Measurements from ENCODE around the gene FIS1.
"Not testable (repeated sequence)": the region's sequence is repeated elsewhere in the genome, so short reads cannot be mapped to it uniquely, and the experiment has no call there.

FIS1 gene

DNA sequence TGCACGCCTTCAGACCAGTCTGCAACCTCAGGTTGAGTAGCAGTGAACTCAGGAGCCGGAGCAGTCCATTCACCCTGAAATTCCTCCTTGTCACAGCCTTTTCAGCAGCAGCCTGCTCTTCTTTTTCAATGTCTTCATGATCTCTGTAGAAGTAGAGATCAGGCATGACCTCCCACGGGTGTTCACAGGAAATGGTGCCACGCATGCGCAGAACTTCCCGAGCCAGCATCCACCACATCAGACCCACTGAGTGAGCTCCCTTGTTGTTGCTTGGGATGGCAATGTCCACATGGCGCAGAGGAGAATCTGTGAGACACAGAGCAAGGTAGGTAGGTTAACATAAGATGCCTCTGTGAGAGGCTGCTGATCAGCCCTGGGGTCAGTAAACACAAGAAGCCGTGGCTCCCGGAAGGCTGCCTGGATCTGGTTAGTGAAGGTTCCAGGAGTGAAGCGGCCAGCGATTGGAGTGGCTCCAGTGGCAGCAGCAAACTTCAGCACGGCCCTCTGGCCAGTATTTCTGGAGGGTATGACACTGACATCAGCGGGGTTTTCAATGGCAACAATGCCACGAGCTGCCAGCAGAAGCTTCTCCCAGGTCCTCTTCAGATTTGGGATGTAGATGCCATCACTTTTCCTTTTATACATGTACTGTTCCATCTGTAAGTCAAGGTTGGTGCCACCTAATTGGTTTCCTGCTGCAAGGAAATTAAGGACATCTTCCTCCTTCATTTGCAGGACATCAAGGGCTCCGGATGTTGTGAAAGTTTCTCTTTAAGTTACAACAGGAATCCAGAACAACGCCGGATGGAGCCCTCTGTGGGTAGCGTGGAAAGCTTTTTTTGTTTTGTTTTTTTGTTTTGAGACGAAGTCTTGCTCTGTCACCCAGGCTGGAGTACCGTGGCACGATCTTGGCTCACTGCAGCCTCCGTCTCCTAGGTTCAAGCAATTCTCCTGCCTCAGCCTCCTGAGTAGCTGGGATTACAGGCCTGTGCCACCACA lies 40.8 kb downstream of the FIS1 start:
- not testable (repeated sequence) for DNase-seq (ENCODE audit: low read depth)

DNA sequence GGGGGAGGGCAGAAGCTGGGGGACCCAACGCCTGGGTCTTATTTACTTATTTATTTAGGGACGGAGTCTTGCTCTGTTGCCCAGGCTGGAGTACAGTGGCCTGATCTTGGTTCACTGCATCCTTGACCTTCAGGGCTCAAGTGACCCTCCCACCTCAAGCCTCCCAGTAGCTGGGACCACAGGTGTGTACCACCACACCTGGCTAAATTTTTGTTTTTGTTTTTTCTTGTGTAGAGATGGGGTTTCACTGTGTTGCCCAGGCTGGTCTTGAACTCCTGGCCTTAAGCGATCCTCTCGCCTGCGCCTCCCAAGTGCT lies 42.3 kb downstream of the FIS1 start:
- DNase-seq (ENCODE audit: low read depth) = no peak

- DNase-seq (ENCODE audit: low read depth) = no peak
These were observed 42.9 kb downstream of the FIS1 start for GRCh38 chr7:101201695-101202602.

DNA sequence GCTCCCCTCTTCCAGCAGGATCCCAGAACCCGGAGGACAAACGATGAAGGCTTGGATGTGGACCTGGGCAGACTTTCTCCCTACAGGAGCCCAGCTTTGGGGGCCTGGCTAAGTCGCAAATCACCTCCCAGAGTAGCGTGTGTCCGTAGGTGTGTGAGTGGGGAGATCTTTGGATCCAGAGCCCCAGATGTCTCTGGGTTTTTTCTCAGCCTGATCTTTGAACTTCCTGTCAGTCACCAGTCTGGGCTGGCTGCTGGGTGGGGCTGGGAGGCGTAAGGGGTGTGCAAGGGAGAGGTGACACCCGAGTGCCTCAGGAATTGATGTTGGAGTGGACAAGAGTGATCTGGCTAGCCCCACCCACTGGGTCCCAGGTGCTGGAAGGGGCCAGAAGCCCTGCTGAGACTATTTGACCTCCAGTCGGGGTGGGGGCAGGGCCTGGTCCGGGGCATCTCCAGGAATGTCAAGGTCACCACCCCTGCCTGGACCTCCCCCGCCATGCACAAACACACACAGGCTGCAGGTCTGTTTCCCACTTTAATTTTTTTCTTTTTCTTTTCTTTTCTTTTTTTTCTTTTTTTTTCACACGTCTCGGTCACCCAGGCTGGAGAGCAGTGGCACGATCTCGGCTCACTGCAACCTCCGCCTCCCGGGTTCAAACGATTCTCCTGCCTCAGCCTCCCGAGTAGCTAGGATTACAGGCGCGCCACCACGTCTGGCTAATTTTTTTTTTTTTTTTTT lies 43.9 kb downstream of the FIS1 start, which contains the start of gene MOGAT3:
Gene MOGAT3, minus strand, starts transcription at position 175 of the 738 bp plus-strand sequence. CDS start 182 bp downstream, outside the sequence.
- no peak for DNase-seq (ENCODE audit: low read depth)

GRCh38 chr7:101200504-101200861 lies 44.4 kb downstream of the FIS1 start:
- DNase-seq (ENCODE audit: low read depth) = no peak

GRCh38 chr7:101199522-101199921 lies 45.4 kb downstream of the FIS1 start:
- not testable (repeated sequence) for DNase-seq (ENCODE audit: low read depth)

GRCh38 chr7:101198476-101198875 lies 46.4 kb downstream of the FIS1 start:
- DNase-seq (ENCODE audit: low read depth) = no peak

DNA sequence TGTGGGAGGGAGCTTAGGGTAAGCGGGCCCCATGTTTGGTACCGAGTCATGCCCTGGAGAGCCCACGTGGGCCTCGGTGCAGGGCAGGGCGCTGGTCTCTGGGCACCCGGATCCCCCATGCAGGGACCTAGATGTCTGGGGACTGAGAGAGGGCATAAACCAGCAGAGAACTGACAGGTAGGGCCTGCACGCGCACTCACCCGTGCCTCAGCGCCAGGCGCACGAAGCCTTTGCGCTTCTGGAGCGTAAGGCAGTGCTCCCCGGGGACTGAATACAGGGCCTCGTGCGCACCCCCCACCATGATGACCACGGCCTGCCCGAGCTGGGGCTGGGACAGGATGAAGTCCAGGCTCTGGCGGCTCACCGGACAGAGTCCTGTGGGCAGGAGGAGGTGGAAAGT lies 46.9 kb downstream of the FIS1 start:
- DNase-seq (ENCODE audit: low read depth) = no peak

GRCh38 chr7:101195884-101196283 lies 49.0 kb downstream of the FIS1 start:
- DNase-seq (ENCODE audit: low read depth) = no peak

All from T follicular helper cell (primary cell).